SK-N-MC (cell line): ENCODE data around the gene WDSUB1.

Source experiments
- EZH2 ChIP-seq: fragments of 200-600 bp; sonication (generic); IDR thresholded peaks from one replicate; pipeline ENCODE4 v1.6.1; 2017; ENCODE audit warnings: antibody characterized with exemption
- POLR2AphosphoS5 ChIP-seq: IDR thresholded peaks from 2 replicates; pipeline ENCODE4 v1.6.1; 2012; ENCODE audit warnings: mild to moderate bottlenecking, low read depth, low read length, borderline replicate concordance

GRCh38 chr2:159285929-159286708 is at the start of gene WDSUB1:
- no peak for TF ChIP-seq POLR2AphosphoS5
- TF ChIP-seq EZH2, result no peak
